GM23338 (cell line): ENCODE data around the gene CLSTN2. TPM values are rescaled to one million over a fixed set of nuclear protein-coding genes. Genes with fewer than 3 reads are reported as not detected.

Experiments
- ATAC-seq: fragments of 200-7000 bp; cut with Tn5 transposase; 3 replicates; pipeline ENCODE4 v1.9.1; 2020
- DNase-seq: peaks from one replicate; pipeline ENCODE4 v3.0.0-alpha.2; 2015; ENCODE audit warnings: low spot score
- H2AFZ ChIP-seq: fragments of 200-600 bp; sonication (generic); 2 replicates; pipeline ENCODE4 v1.8.0; 2016; ENCODE audit warnings: antibody characterized with exemption, mild to moderate bottlenecking, moderate library complexity
- H3F3A ChIP-seq: fragments of 200-600 bp; sonication (generic); replicated peaks from 2 replicates; pipeline ENCODE4 v1.8.0; 2017; ENCODE audit warnings: antibody characterized with exemption, mixed run types, low read depth
- H3K27ac ChIP-seq: fragments of 200-600 bp; sonication (generic); 2 replicates; pipeline ENCODE4 v1.6.1; 2016; ENCODE audit warnings: low read depth
- H3K27me3 ChIP-seq: fragments of 200-600 bp; sonication (generic); 2 replicates; pipeline ENCODE4 v1.8.0; 2016; ENCODE audit warnings: mild to moderate bottlenecking, mixed run types, moderate library complexity; ENCODE audit not compliant: insufficient read depth
- H3K36me3 ChIP-seq: fragments of 200-600 bp; sonication (generic); 2 replicates; pipeline ENCODE4 v1.8.0; 2016; ENCODE audit warnings: mild to moderate bottlenecking; ENCODE audit not compliant: insufficient read depth
- H3K4me1 ChIP-seq: fragments of 200-600 bp; sonication (generic); 2 replicates; pipeline ENCODE4 v1.8.0; 2016; ENCODE audit warnings: mild to moderate bottlenecking, moderate library complexity; ENCODE audit not compliant: insufficient read depth
- H3K4me2 ChIP-seq: fragments of 200-600 bp; sonication (generic); 2 replicates; pipeline ENCODE4 v1.7.1; 2017; ENCODE audit warnings: mixed run types
- H3K4me3 ChIP-seq: fragments of 200-600 bp; sonication (generic); 2 replicates; pipeline ENCODE4 v1.6.1; 2016; ENCODE audit warnings: mixed run types
- H3K79me2 ChIP-seq: fragments of 200-600 bp; sonication (generic); replicated peaks from 2 replicates; pipeline ENCODE4 v1.8.0; 2017; ENCODE audit warnings: mild to moderate bottlenecking; ENCODE audit not compliant: insufficient read depth
- H3K9me2 ChIP-seq: fragments of 200-600 bp; sonication (generic); 2 replicates; pipeline ENCODE4 v1.8.0; 2017; ENCODE audit not compliant: insufficient read depth
- H4K20me1 ChIP-seq: fragments of 200-600 bp; sonication (generic); replicated peaks from 2 replicates; pipeline ENCODE4 v1.8.0; 2017; ENCODE audit warnings: mild to moderate bottlenecking; ENCODE audit not compliant: insufficient read depth
- H3K27ac Mint-ChIP-seq: 2 replicates; pipeline ENCODE4 v1.8.0; 2020; ENCODE audit warnings: inconsistent platforms, mild to moderate bottlenecking, moderate library complexity, mixed read lengths
- H3K27me3 Mint-ChIP-seq: 3 replicates; pipeline ENCODE4 v1.8.0; 2022; ENCODE audit warnings: low read depth, mild to moderate bottlenecking, moderate library complexity, mixed read lengths, inconsistent platforms; ENCODE audit not compliant: insufficient read depth, poor library complexity
- H3K36me3 Mint-ChIP-seq: 3 replicates; pipeline ENCODE4 v1.8.0; 2021; ENCODE audit warnings: low read depth, mild to moderate bottlenecking, inconsistent platforms, moderate library complexity, mixed read lengths
- H3K4me1 Mint-ChIP-seq: 3 replicates; pipeline ENCODE4 v1.8.0; 2020; ENCODE audit warnings: mild to moderate bottlenecking, inconsistent platforms, mixed read lengths
- H3K4me3 Mint-ChIP-seq: 3 replicates; pipeline ENCODE4 v1.8.0; 2021; ENCODE audit warnings: moderate library complexity, mild to moderate bottlenecking, inconsistent platforms, mixed read lengths
- H3K9me3 Mint-ChIP-seq: 3 replicates; pipeline ENCODE4 v1.8.0; 2020; ENCODE audit warnings: moderate library complexity, mild to moderate bottlenecking, inconsistent platforms, mixed read lengths
- CREB1 ChIP-seq: fragments of 250-450 bp; sonication (Bioruptor Pico); IDR thresholded peaks from 2 replicates; pipeline ENCODE4 v1.5.0; 2020; ENCODE audit warnings: low read depth, mild to moderate bottlenecking, moderate library complexity
- ETS1 ChIP-seq: IDR thresholded peaks from 2 replicates; pipeline ENCODE4 v1.6.1; 2016; ENCODE audit warnings: antibody characterized with exemption
- JUNB ChIP-seq: IDR thresholded peaks from one replicate; pipeline ENCODE4 v1.6.1; 2016; ENCODE audit warnings: antibody characterized with exemption; ENCODE audit not compliant: unreplicated experiment
- STAT1 ChIP-seq: IDR thresholded peaks from one replicate; pipeline ENCODE4 v1.6.1; 2016; ENCODE audit warnings: antibody characterized with exemption; ENCODE audit not compliant: unreplicated experiment
- ZNF114 ChIP-seq: fragments of 250-450 bp; sonication (Bioruptor Pico); IDR thresholded peaks from 2 replicates; pipeline ENCODE4 v1.5.0; 2020; ENCODE audit warnings: mild to moderate bottlenecking, moderate library complexity
- polyA plus RNA-seq: library from polyadenylated mRNA; unstranded; fragments of >200 nt; fragmentation: Nextera tagmentation; extraction: Ambion mirVana; gene quantifications from 2 replicates; pipeline ENCODE4 v1.2.1, GENCODE V29; 2016
- total RNA-seq: library from RNA; depleted of rRNA; stranded (reverse); fragments of >200 nt; shearing (Covaris generic); gene quantifications from 2 replicates; pipeline ENCODE4 v1.2.3, GENCODE V29; 2014
- TF ChIP-seq, protein P1 (sequence below): IDR thresholded peaks from one replicate; pipeline ENCODE4 v1.6.1; 2018; ENCODE audit warnings: antibody characterized with exemption; ENCODE audit not compliant: unreplicated experiment

CLSTN2 gene
- total and polyA plus RNA-seq, 2 experiments from 2014 or later: 0.11 to 0.83 TPM

DNA sequence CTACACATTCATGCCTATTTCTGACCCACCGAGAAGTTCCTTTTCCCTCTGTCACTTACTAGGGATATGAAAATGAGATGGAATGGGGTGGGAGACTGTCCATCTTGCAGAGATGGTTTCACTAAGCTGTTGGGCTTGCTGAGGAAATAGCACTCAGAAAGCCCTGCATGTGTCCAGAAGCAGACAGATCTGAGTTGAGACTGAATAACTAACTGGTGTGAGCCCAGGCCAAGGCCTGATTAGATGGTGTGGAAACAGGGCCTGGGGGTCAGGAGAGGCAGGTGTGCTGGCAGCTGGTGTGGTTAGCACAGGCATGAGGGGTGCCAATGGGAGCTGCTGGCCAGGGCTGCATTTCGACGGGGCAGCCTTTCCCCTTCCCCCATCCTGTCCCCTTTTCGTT is 72.1 kb downstream of the CLSTN2 start:
- Histone ChIP-seq H3F3A (no peaks in the 10 kb centered on the region), H3K27ac (no peak overlapping the region), H2AFZ (no peak overlapping the region), H3K4me1 (no peaks in the 10 kb centered on the region), H3K4me3 (no peak overlapping the region), H3K79me2 (no peaks in the 10 kb centered on the region), H3K27me3 (no peaks in the 10 kb centered on the region), H3K9me2 (no peaks in the 10 kb centered on the region), H3K4me2 (no peak overlapping the region), H4K20me1 (no peaks in the 10 kb centered on the region), H3K36me3 (no peaks in the 10 kb centered on the region)
- Mint-ChIP-seq H3K4me1 (peaks cover 9% of the 10 kb centered on the region; the same call in 2 of the 3 replicates), H3K36me3 (no peaks in the 10 kb centered on the region), H3K27me3 (peaks cover 2% of the 10 kb centered on the region), H3K9me3 (no peaks in the 10 kb centered on the region), H3K4me3 (no peak overlapping the region), H3K27ac (no peak overlapping the region)
- DNase-seq (no peak), ATAC-seq (no peak)
- TF ChIP-seq JUNB (no peak), CREB1 (CRISPR knock-in tag) (no peak), STAT1 (no peak), ZNF114 (CRISPR knock-in tag) (no peak)

GRCh38 chr3:140007911-140008869 is 73.2 kb downstream of the CLSTN2 start:
- TF ChIP-seq ETS1: no peak
- TF ChIP-seq, protein P1, sequence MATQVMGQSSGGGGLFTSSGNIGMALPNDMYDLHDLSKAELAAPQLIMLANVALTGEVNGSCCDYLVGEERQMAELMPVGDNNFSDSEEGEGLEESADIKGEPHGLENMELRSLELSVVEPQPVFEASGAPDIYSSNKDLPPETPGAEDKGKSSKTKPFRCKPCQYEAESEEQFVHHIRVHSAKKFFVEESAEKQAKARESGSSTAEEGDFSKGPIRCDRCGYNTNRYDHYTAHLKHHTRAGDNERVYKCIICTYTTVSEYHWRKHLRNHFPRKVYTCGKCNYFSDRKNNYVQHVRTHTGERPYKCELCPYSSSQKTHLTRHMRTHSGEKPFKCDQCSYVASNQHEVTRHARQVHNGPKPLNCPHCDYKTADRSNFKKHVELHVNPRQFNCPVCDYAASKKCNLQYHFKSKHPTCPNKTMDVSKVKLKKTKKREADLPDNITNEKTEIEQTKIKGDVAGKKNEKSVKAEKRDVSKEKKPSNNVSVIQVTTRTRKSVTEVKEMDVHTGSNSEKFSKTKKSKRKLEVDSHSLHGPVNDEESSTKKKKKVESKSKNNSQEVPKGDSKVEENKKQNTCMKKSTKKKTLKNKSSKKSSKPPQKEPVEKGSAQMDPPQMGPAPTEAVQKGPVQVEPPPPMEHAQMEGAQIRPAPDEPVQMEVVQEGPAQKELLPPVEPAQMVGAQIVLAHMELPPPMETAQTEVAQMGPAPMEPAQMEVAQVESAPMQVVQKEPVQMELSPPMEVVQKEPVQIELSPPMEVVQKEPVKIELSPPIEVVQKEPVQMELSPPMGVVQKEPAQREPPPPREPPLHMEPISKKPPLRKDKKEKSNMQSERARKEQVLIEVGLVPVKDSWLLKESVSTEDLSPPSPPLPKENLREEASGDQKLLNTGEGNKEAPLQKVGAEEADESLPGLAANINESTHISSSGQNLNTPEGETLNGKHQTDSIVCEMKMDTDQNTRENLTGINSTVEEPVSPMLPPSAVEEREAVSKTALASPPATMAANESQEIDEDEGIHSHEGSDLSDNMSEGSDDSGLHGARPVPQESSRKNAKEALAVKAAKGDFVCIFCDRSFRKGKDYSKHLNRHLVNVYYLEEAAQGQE: no peak
- no peak for TF ChIP-seq JUNB
- TF ChIP-seq STAT1: no peak
- Mint-ChIP-seq H3K27me3 (peaks cover 2% of the 10 kb centered on the region), H3K4me3 (no peak overlapping the region), H3K4me1 (peaks cover 9% of the 10 kb centered on the region; the same call in 2 of the 3 replicates), H3K9me3 (no peaks in the 10 kb centered on the region), H3K36me3 (no peaks in the 10 kb centered on the region), H3K27ac (no peak overlapping the region)
- no peak overlapping the region for H3K27ac ChIP-seq
- DNase-seq (no peak), ATAC-seq (no peak)
- no peaks in the 10 kb centered on the region for H3K27me3 ChIP-seq
- no peaks in the 10 kb centered on the region for H3K79me2 ChIP-seq
- H3K4me1 ChIP-seq: no peaks in the 10 kb centered on the region
- H3K9me2 ChIP-seq: no peaks in the 10 kb centered on the region
- no peak overlapping the region for H3K4me2 ChIP-seq
- H4K20me1 ChIP-seq: no peaks in the 10 kb centered on the region
- H3F3A ChIP-seq: no peaks in the 10 kb centered on the region
- no peak overlapping the region for H2AFZ ChIP-seq
- no peaks in the 10 kb centered on the region for H3K36me3 ChIP-seq
- no peak overlapping the region for H3K4me3 ChIP-seq
